ENCODE measurements around the gene PCYT2. TPM values are rescaled to one million over a fixed set of nuclear protein-coding genes. Genes with fewer than 3 reads are reported as not detected.

Gene PCYT2
- total and polyA plus RNA-seq, 2 donors (not counting 3 experiments of a cell fraction or from before 2014, with no cell fraction given): 52.0 to 57.1 TPM

DNA sequence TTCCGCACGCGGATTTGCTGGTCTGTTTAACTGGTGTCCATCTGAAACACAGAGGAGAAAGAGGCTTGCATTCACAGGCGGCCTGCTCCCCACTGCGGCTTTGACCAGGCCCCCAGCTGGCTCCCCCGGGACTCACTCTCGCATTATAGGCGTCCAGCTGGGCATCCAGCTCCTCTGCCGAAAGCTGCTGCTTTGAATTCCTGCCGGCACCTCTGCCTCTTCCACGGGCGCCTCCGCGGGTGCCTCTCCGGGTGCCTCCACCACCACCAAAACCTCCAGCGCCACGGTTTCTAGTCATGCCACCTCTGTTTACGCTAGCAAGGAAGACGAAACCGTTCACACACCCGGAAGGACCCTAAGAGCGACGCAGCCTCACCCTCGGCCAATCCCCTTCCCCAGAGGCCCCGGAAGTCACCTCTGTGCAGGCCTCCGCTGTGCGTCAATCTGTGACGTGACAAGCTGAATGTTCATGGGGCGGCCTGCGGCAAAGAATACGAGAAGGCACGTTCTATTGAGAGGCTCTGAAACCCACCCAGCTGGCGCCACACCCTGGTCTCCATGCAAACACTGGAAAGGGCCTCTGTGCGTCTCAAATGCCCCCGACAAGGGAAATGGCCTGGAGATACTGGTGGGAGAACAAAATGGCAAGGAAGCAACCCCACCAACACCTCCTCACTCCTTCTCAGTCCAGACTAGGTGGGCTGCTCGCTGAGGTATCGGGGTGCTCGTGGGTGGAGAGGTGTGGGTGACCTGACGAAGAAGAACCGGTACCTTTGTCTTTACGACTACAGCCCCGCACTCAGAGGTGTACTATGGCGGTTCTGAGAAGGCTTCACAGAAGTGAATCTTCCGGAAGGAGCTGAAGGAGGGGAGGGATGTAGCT lies 22.9 kb downstream of the PCYT2 start:
- Histone ChIP-seq H3K27ac (ENCODE audit: insufficient read depth, low read depth, low read length) (no peak overlapping the region), H3K4me3 (replicated peaks in 1 of 3; ENCODE audit: insufficient read depth in 1 of 3, low read depth in 1 of 3, low read length in 3 of 3) (no peak overlapping the region), H3K9me1 (replicated peaks; ENCODE audit: control insufficient read depth, extremely low read depth, insufficient read depth, low read length) (no peaks in the 10 kb centered on the region), H2AFZ (ENCODE audit: low read depth, low read length) (no peak overlapping the region), H3K9me3 (replicated peaks; ENCODE audit: control insufficient read depth, insufficient read depth, low read length) (no peaks in the 10 kb centered on the region), H3K27me3 (ENCODE audit: control insufficient read depth in 2 of 2, insufficient read depth in 2 of 2, low read length in 2 of 2) (no peaks in the 10 kb centered on the region), H3K4me1 (ENCODE audit: control insufficient read depth, extremely low read depth, insufficient read depth, low read length) (peaks cover 13% of the 10 kb centered on the region), H4K20me1 (replicated peaks; ENCODE audit: control insufficient read depth, extremely low read depth, insufficient read depth, low read length) (no peaks in the 10 kb centered on the region), H3K79me2 (ENCODE audit: control insufficient read depth, insufficient read depth, low read length) (peaks cover 55% of the 10 kb centered on the region), H3K9ac (replicated peaks; ENCODE audit: extremely low read depth, insufficient read depth, low read length) (no peak overlapping the region), H3K4me2 (ENCODE audit: insufficient read depth, low read length) (no peak overlapping the region), H3K36me3 (ENCODE audit: control insufficient read depth in 2 of 2, extremely low read depth in 1 of 2, insufficient read depth in 2 of 2, low read length in 2 of 2) (peaks cover 24 to 42% of the 10 kb centered on the region in 2 experiments)
- BruUV-seq (replicated peaks): no TSS peak
- TF ChIP-seq MYC (IDR thresholded peaks at IDR 0.05; ENCODE audit: low read depth, low read length) (no peak), JUN (IDR thresholded peaks at IDR 0.05; ENCODE audit: borderline replicate concordance, insufficient read depth, insufficient read length, low read depth) (no peak), GATA2 (IDR thresholded peaks at IDR 0.05; ENCODE audit: insufficient read depth, insufficient read length, low read depth, low read length) (no peak), EZH2 (IDR thresholded peaks at IDR 0.05; ENCODE audit: borderline replicate concordance, low read depth, low read length, severe bottlenecking) (no peak), FOS (IDR thresholded peaks at IDR 0.05; ENCODE audit: borderline replicate concordance, insufficient read depth, low read length) (no peak), POLR2AphosphoS5 (IDR thresholded peaks at IDR 0.05; ENCODE audit: insufficient read depth, low read depth, low read length) (no peak), POLR2A (IDR thresholded peaks at IDR 0.05; ENCODE audit: low read depth, low read length) (no peak)
- TF ChIP-seq, protein P1, sequence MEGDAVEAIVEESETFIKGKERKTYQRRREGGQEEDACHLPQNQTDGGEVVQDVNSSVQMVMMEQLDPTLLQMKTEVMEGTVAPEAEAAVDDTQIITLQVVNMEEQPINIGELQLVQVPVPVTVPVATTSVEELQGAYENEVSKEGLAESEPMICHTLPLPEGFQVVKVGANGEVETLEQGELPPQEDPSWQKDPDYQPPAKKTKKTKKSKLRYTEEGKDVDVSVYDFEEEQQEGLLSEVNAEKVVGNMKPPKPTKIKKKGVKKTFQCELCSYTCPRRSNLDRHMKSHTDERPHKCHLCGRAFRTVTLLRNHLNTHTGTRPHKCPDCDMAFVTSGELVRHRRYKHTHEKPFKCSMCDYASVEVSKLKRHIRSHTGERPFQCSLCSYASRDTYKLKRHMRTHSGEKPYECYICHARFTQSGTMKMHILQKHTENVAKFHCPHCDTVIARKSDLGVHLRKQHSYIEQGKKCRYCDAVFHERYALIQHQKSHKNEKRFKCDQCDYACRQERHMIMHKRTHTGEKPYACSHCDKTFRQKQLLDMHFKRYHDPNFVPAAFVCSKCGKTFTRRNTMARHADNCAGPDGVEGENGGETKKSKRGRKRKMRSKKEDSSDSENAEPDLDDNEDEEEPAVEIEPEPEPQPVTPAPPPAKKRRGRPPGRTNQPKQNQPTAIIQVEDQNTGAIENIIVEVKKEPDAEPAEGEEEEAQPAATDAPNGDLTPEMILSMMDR (IDR thresholded peaks at IDR 0.05; ENCODE audit: extremely low read depth in 1 of 2, insufficient read depth in 1 of 2, low read depth in 1 of 2, low read length in 2 of 2): no peak
- TF ChIP-seq, protein P2, sequence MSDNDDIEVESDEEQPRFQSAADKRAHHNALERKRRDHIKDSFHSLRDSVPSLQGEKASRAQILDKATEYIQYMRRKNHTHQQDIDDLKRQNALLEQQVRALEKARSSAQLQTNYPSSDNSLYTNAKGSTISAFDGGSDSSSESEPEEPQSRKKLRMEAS (IDR thresholded peaks at IDR 0.05; ENCODE audit: insufficient read depth, insufficient read length): no peak
- DNase-seq (ENCODE audit: low read depth, low spot score): no peak
- intact Hi-C loops (cut with micrococcal nuclease): no loop called here
- ChIA-PET CTCF (no interaction called here), POLR2A (no interaction called here)
- FAIRE-seq: no peak
- dilution Hi-C loops (cut with MboI; ENCODE audit: extremely low pct_ligation_motif_present, low sequenced_read_pairs): no loop called here

Data from endothelial cell of umbilical vein (primary cell).